ENCODE measurements around the gene SCARF1. TPM values are rescaled to one million over a fixed set of nuclear protein-coding genes. Genes with fewer than 3 reads are reported as not detected.

Gene SCARF1
- total RNA-seq, 1 donor from 2014 or later = 0.55 TPM

DNA sequence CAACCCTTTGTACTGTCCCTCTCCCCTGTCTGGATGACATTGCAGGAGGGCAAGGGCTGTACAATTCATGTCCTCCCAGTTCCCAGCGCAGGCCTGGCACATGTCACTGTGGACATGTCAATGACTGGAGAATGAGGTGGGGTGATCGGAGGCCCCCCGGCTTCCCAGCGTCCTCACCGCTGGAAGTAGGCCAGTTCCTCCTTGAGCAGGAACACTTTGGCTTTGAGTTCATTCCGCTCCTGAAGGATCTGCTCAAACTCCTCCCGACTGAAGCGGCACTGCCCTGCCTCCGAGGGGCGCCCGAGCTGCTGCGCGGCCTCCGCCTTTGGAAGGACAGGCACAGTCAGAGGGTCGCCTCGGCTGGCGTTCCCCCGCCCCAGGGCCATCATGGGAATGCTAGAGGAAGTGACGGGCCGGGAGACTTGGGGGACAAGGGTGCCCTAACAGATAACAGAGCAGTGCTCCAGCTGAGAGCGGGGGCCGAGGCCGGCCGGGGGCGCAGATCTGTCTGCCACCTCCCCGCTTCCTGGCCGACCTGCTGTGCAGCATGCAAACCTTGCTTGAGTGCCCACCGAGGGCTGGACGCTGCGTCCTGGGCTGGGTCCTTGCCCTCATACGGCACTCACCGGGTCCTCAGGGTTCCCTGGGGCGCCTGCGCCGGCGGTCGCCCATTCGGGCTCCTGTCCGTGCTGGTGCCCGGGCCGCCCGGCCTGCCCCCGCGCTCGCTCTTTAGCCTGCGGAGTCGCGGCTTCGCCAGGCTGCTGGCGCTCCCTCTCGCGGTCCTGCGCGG lies 2.8 kb upstream of the SCARF1 start:
- DNase-seq (ENCODE audit: low read depth) = no peak

DNA sequence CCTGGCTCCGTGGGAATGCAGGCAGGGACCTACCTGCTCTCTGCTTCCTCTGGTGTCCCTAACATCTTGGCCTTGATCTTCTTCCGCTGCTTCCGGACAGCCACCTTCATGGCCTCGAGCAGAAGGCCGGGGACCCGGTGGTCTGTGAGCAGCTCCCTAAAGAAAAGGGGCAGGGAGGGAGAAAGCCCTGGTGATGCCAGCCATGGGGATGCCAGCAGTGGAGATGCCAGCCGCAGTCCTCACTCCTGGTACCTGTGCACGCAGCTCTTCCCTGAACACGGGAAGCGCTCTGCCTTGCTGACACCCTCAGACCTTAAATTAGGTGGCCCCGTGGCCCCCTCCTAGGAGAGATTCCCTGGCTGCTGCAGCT lies 2.3 kb upstream of the SCARF1 start:
- no peak for DNase-seq (ENCODE audit: low read depth)

DNA sequence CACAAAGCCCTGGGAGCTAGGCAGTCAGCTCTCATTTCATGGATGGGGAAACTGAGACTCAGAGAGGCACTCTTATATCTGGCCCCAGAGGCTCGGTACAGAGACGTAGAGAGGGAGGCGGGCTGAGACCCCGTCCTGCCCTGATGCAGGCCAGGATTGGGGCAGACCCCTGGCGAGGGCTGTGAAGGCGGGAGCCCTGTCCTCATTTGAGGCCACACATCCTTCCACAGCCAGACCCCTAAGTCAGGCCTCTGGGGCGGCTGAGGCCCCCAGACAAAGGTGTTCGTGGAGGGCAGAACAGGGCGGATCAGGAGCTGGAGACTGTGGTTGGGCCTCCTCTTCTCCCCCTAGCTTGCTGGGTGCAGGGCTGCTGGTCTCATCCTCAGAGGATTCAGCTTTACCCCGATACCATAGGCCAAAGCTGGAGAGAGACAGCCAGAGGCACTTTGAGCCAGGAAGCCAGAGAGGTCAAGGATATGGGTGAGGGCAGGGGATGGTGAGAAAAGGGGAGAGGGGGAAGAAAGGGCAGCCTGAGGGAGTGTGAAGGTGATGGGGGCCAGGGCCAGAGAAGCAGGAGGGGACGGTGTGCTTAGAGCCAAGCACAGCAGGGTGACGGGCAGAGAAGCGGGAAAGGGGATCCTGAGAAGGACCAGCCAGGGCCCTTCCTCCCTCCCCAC lies 805 bp upstream of the SCARF1 start:
- DNase-seq (ENCODE audit: low read depth) = no peak

DNA sequence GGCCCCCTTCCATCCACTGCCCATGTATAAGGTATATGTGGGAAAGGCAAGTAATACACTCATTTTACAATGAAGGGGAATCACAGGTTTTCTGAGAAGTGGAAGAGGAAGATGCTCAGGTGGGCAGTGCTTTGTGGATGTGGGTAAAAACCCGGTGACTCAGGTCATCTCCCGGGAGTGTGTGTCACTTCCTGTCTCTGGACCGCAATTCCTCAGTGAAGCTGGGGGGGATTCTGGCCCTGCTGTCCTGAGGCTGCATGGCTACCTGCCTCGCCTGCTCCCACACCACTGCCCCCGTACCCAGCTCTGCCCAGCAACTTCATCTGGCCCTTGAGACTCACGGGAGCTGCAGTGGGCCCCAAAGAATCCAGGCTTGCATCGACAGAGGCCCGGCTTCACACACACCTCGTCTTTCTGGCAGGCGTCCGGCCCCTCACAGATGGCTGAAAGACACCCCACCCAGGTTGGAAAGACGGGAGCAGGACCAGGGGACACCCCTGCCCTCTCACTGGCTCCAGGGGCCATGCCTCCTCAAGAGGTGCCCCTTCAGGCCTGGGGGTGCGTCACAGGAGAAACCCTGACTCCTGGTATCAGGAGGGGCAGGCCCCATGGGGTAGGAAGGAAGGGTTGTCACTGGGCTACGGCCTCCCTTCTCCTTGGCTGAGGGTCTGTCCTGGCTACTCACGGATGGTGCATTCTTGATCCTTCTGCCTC lies 882 bp downstream of the SCARF1 start:
- DNase-seq (ENCODE audit: low read depth) = peak; percentile 50

DNA sequence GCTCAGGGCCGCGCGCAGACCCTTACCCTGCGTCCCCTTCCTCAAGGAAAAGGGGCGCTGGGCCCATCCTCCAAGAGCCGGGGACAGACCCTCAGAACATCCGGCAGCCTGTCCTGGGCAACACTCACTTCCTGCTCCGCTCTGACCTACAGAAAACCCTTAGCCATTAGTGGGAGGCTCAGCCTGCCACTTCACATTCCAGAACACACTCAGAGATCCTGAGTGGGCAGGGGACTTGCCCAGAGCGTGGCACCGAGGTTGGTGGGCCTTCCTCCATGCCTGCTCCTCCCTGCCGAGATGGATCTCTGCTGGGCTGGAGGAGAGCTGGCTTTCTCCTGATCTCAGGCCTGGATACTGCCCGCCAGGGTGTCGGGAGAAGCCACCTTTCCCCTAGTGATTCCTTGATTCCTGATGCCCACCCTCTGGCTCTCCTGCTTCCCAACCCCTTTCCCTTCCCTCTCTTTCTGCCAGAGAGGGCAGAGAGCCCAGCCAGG lies 1.5 kb downstream of the SCARF1 start:
- DNase-seq (ENCODE audit: low read depth) = peak; percentile 22

DNA sequence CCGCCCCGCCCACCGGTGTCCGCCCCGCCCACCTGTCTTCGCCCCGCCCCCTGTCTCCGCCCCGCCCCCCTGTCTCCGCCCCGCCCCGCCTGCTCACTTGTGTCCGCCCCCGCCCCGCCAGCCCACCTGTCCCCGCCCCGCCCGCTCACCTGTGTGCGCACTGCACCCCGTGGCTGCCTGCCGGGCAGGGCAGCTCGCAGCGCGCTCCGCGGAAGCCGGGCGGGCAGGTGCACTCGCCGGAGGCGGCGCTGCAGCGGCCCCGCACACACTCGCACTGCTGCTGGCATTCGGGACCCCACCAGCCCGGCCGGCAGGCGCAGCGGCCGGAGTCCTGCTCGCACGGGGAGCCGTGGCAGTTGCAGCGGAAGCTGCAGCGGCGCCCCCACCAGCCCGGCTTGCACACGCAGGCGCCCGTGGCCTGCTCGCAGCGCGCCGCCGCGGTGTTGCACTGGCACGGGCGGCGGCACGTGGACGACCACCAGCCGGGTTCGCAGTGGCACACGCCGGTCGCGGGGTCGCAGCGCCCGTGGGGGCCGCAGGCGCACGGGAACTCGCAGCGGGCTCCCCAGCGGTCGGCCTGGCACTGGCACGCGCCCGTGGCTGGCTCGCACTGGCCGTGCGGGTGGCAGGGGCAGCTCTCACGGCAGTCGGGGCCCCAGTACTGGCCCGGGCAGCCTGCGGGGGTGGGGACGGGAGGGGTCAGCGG lies 2.1 kb downstream of the SCARF1 start:
- no peak for DNase-seq (ENCODE audit: low read depth)

DNA sequence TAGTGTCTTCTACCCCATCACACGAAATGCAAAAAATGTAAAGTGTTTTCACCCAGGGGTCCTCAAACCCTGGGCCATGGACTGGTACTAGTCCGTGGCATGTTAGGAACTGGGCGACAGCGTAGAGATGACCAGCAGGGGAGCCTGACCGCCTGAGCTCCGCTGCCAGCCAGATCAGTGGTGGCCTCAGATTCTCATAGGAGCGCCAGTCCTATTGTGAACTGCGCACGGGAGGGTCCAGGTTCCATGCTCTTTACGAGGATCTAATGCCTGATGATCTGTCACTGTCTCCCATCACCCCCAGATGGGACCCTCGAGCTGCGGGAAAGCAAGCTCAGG lies 4.5 kb downstream of the SCARF1 start:
- no peak for DNase-seq (ENCODE audit: low read depth)

DNA sequence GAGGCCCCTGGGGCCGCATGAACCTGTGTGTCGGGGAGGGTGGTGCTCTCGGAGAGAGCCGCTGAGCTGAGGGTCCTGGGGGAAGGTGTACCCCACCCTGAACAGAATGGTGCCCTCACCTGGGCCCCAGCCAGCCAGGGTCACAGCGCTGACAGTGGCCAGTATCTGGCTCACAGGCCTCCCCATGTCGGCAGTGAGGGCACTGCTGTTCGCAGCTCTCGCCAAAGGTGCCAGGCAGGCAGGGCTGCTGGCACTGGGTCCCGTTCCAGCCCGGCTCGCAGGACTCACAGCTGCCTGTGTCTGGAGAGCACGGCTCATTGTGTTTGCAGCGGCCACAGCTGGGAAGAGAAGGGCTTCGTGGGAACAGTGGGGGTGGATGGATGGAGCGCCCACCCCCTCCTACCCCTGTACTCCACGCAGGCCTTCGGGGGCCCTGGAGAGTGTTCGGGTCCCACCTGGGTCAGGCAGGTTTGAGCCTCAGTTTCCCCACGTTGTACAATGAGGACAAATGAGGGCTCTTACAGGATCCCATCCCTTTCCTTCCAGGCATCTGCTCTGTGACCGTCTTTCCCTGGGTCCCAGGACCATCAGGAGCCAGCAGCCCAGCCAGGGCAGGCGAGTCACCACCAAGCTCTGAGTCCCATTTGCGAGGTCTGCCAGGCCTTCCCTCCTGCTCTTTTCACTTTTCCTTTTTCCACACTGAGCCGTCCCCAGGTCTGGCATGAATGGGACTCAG lies 5.0 kb downstream of the SCARF1 start:
- no peak for DNase-seq (ENCODE audit: low read depth)

DNA sequence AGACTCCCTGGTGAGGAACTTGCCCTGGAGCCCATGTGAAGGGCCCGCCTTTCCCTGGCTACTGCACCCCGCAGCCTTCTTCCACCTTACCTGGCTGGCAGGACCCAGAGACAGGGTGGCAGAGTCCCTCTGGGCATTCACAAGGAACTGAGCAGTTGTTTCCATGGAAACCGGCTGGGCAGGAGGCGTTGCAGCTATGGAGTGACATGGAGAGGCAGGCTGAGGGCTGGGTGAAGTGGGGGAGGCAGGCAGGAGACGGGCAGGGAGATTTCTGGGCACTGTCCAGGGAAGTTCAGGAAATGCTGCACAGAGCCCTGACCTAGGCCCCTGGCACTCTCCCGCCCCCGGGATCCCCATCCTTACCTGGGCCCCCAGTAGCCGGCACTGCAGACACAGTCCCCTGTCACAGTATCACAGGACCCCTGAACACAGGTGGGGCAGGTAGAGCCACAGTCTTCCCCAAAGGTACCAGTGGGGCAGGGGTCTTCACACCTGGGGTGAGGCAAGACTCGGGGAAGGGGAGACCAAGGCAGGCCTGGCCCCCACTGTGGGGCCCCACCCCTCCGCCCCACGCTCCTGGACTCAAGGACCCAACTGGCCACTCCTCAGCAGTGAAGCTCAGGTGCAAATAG lies 5.9 kb downstream of the SCARF1 start:
- peak; percentile 40 for DNase-seq (ENCODE audit: low read depth)

DNA sequence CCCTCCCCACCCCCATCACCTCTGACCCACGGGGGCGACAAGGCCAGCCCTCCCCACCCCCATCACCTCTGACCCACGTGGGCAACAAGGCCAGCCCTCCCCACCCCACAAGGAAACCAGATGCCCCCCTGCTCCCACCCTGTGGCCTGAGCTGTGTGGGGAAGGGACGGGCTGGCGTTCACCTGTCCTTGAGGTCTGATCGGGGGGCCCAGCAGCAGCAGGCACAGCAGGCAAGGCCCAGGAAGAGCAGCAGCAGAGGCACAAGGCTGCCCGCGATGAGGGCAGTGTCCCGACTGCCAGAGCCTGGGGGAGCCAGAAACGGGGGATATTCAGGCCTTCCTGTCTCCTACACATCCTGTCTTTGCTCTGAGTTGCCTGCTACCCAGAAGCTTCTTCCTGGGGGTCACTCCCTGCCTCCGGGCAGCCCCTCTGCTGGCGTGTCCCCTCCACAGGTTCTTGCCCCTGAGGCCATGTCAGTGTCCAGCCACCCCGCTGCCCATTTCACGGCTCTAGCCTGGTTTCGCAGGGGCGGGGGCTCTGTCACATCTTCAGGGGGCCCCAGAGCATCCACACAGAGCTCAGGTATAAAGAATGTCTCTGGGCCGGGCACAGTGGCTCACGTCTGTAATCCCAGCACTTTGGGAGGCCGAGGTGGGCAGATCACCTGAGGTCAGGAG lies 6.8 kb downstream of the SCARF1 start:
- DNase-seq (ENCODE audit: low read depth) = no peak

DNA sequence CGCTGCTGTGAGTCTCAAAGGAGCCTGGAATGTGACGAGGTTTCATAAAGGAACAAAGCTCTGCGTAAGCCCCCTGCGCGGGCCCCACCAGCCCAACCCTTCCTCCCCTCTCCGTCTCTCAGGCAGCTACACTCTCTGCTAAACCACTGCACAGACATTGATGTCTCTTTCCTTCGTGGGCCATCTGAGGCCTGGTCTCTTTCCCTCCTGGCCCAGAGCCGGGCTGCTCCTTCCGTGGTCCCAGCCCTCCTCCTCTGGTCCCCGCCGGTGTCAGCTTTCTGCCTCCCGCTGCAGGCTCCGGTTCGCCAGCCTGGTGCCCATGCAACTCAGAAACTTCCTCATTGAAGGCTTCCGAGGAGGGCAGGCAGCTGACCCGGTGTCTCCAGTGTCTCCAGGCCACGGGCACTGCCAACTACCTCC lies 7.4 kb downstream of the SCARF1 start:
- no peak for DNase-seq (ENCODE audit: low read depth)

DNA sequence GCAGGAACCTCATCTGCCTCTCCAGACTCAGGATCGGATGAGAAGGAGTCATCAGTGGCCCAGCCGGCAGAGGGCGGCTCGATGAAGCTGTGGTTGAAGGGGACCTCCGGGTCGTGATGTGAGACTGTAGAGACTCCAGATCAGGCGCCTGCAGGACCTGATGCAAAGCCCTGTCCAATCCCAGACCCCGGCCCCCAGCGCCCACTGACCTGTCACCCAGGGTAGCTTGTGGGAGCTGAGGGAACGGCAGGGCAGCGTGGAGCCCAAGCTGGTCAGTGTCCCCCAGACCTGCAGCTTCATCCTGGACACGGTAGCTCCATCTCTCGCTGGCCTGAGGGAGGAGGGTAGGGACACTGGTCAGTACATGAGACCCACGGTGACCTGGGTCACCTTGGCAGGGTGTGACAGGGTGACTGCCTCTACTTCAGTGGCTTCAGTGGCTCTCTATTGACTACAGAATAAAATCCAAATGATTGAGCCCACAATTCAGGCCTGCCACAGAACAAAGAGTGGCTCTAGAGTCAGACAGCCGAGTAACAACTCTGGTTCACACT lies 8.7 kb downstream of the SCARF1 start:
- DNase-seq (ENCODE audit: low read depth) = no peak

DNA sequence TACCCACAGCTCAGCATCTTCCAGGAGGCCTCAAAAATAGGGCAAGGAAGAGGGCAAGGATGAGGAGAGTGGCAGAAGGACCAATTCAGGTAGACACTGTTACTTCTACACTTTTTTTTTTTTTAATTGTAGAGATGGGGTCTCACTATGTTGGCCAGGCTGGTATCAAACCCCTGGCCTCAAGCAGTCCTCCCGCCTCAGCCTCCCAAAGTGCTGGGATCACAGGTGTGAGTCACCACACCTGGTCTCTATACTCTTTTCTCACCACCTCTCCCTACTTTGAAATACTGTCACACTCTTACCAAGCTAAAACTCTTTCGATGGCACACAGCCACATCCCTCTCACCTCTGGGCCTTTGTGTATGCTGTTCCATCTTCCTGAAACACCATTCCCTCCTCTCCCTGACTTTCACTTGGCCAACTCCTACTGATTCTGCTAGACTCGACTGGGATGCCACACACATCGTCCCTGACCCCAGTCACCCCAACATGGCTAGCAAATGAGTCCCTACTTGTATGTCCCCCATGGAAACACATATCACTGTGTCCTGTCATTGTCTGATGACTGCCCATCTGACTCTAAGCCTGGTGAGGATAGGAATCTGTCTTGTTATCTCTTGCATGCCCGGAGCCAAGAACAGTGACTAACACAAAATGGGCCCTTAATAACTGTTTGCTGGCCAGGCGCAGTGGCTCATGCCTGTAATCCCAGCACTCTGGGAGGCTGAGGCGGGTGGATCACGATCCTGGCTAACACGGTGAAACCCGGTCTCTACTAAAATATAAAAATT lies 9.7 kb downstream of the SCARF1 start:
- DNase-seq (ENCODE audit: low read depth) = no peak

DNA sequence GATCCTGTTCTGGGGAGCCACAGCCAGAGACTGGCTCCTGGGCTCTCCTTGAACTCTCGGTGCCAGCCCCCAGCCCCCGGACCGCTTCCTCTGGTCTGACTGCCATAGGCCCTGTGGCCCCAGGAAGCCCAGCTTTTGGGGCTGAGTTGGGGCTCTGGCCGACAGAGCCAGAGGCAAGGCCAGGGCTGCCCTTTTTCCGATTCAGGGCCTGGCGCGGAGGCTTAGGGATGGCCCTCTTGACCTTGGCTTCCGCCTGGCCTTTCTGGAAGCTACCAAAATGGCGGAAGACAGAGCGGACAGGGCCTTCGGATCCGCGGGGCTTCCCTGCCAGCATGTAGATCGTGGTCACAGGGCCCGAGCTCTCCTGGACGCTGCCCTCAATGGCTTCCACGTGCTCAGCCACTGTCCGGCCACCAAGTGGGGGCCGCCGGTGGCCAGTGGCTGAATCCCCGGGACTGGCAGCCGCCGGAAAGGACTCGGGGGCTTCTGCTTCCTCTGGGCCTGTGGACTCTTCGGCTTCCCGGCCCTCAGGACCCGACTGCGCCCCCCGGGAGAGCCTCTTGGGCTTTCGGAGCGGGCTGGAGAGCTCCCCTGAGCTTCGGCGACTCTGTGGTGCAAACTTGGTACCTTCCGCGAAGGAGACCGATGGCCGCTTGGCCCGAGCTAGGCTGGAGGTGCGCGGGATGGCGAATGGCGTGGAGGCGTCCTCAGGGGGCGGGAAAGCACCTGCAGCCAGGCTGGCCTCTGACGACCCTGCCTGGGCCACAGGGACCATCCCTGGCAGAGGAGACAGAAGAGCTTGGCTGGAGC lies 10.5 kb downstream of the SCARF1 start:
- DNase-seq (ENCODE audit: low read depth) = no peak

DNA sequence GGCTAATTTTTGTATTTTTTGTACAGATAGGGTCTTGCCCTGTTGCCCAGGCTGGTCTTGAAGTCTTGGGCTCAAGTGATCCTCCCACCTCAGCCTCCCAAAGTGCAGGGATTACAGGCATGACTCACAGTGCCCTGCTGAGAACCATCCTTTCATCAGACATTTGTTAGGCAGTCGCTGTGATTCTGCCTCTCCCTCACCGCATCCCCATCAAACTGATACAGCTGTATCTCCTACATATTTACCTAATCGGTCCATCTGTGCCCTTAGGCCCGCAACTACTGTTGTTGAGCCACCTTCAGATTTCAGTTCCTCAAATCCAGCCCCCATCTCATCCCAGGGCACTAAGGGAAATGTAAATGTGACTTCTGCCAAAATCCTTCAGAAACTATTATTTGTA lies 14.9 kb downstream of the SCARF1 start:
- no peak for DNase-seq (ENCODE audit: low read depth)

DNA sequence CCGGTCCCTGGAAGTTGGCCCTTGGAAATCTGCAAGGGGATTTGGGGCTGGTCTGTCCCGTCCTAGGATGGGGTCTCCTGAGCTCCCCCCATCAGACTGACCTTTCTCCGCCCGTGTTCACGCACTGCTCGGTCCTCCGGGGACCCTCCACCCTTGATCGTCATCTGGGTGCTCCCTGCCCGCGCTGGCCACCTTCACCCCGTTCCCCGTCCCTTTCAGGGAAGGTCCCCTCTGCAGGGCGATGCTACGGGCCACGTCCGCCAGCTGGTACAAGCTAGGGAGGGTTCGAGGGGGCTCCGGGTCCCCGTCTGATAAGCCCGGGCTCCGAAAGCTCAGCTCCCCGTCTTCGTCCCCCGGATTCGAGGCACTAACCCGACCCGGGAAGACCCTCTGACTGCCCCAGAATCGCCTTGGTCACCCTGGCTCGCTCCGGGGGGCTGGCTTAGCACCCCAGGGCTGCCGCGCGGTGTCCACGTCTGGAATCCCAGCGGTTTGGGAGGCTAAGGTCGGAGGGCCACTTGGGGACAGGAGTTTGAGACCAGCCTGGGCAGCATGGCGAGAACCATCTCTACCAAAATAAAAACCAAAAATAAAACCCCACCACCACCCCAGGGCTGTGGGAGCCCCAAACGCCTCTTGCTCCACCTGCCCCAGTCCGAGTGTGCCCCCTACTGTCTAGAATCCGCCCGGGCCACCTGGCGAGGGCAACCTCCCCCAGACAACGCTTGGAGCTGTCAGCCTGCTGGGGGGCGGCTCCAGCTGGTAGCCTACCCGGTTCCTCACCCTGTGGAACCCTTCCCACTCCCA lies 15.8 kb downstream of the SCARF1 start:
- no peak for DNase-seq (ENCODE audit: low read depth)

DNA sequence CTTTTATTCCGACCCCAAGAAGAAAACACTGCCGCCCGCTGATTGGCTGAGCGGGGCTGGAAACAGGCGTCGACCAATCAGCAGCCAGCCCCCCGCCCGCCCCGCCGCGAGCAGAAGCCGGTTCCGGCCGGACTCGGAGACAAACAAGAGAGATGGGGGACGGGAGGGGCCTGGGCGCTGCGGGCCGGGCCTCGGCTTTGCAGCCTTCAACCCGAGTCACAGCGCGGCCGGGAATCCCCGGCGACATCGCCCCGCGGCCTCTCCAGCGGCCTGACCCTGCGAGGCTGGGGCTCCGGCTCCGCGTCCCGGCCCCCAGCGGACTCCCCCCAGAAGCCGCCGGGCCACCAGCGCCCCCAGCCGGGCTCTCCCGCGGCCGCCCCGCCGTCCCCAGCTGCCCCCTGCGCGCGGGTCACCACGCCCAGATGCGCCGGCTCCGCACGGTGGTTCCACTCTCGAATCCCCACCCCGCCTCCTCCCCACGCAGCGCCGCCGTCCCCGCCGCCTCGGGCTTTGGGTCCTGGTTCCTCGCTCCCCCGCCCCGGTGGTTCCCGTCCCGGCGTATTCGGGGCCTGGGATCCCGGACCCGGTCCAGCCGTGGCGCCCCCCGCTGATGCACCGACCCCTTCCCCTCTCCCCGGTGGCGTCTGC lies 16.6 kb downstream of the SCARF1 start:
- peak; percentile 79 for DNase-seq (ENCODE audit: low read depth)

All from renal cortical epithelial cell (primary cell).